ENCODE data around the gene CDK14.

Gene CDK14

GRCh38 chr7:90705391-90706071 is 109.4 kb downstream of the CDK14 start:
- Histone ChIP-seq H2AFZ (ENCODE audit: low read depth, low read length) (no peak overlapping the region), H3K9me3 (ENCODE audit: insufficient read depth, low read length) (no peaks in the 10 kb centered on the region), H3K4me1 (ENCODE audit: low read length) (peaks cover 20% of the 10 kb centered on the region), H3K36me3 (replicated peaks; ENCODE audit: low read depth, low read length) (no peaks in the 10 kb centered on the region), H3K27me3 (ENCODE audit: low read depth, low read length) (no peaks in the 10 kb centered on the region), H3K4me3 (ENCODE audit: low read length) (no peak overlapping the region), H3K27ac (ENCODE audit: low read length) (no peak overlapping the region), H3K4me2 (ENCODE audit: low read length) (no peak overlapping the region), H3K79me2 (ENCODE audit: low read length) (0 out of 2 replicates have a peak, but pooled peaks cover 2% of the 10 kb centered on the region), H3K9ac (ENCODE audit: low read length) (no peak overlapping the region), H4K20me1 (ENCODE audit: insufficient read depth, low read length) (no peaks in the 10 kb centered on the region)
- no peak for TF ChIP-seq CTCF (IDR thresholded peaks at IDR 0.05; ENCODE audit: low read depth, low read length)
- no peak for TF ChIP-seq EZH2phosphoT487 (IDR thresholded peaks at IDR 0.05; ENCODE audit: low read depth)

- H3K4me3 ChIP-seq (ENCODE audit: low read length), result no peak overlapping the region
- H2AFZ ChIP-seq (ENCODE audit: low read depth, low read length), result no peak overlapping the region
- H3K4me2 ChIP-seq (ENCODE audit: low read length), result no peak overlapping the region
- no peak overlapping the region for H3K27ac ChIP-seq (ENCODE audit: low read length)
- H3K79me2 ChIP-seq (ENCODE audit: low read length), result 0 out of 2 replicates have a peak, but pooled peaks cover 2% of the 10 kb centered on the region
- TF ChIP-seq CTCF (IDR thresholded peaks at IDR 0.05; ENCODE audit: low read depth, low read length) (no peak), EZH2phosphoT487 (IDR thresholded peaks at IDR 0.05; ENCODE audit: low read depth) (no peak)
- no peaks in the 10 kb centered on the region for H4K20me1 ChIP-seq (ENCODE audit: insufficient read depth, low read length)
- no peaks in the 10 kb centered on the region for H3K27me3 ChIP-seq (ENCODE audit: low read depth, low read length)
- peaks cover 23% of the 10 kb centered on the region for H3K4me1 ChIP-seq (ENCODE audit: low read length)
- H3K36me3 ChIP-seq (replicated peaks; ENCODE audit: low read depth, low read length), result no peaks in the 10 kb centered on the region
- H3K9ac ChIP-seq (ENCODE audit: low read length), result no peak overlapping the region
- H3K9me3 ChIP-seq (ENCODE audit: insufficient read depth, low read length), result no peaks in the 10 kb centered on the region
Measured at GRCh38 chr7:90706072-90706716, 110.1 kb downstream of the CDK14 start.

GRCh38 chr7:90708841-90709317 is 112.8 kb downstream of the CDK14 start:
- no peaks in the 10 kb centered on the region for H3K9me3 ChIP-seq (ENCODE audit: insufficient read depth, low read length)
- peak overlapping the region; percentile 43 for H3K9ac ChIP-seq (ENCODE audit: low read length)
- peak overlapping the region; percentile 93 for H3K4me2 ChIP-seq (ENCODE audit: low read length)
- TF ChIP-seq EZH2phosphoT487 (IDR thresholded peaks at IDR 0.05; ENCODE audit: low read depth) (no peak), CTCF (IDR thresholded peaks at IDR 0.05; ENCODE audit: low read depth, low read length) (peak; percentile 96)
- H3K36me3 ChIP-seq (replicated peaks; ENCODE audit: low read depth, low read length), result no peaks in the 10 kb centered on the region
- peak overlapping the region; percentile 73 for H3K4me3 ChIP-seq (ENCODE audit: low read length)
- peaks cover 23% of the 10 kb centered on the region for H3K4me1 ChIP-seq (ENCODE audit: low read length)
- no peaks in the 10 kb centered on the region for H3K27me3 ChIP-seq (ENCODE audit: low read depth, low read length)
- H4K20me1 ChIP-seq (ENCODE audit: insufficient read depth, low read length), result no peaks in the 10 kb centered on the region
- 0 out of 2 replicates have a peak, but pooled peaks cover 2% of the 10 kb centered on the region for H3K79me2 ChIP-seq (ENCODE audit: low read length)
- peak overlapping the region; percentile 77 for H3K27ac ChIP-seq (ENCODE audit: low read length)
- H2AFZ ChIP-seq (ENCODE audit: low read depth, low read length), result peak overlapping the region; percentile 23

All from OCI-LY3 (cell line).